Mesenchymal stem cell (in vitro differentiated cells and primary cell): ENCODE results near the gene SRPRB. TPM values are rescaled to one million over a fixed set of nuclear protein-coding genes. Genes with fewer than 3 reads are reported as not detected.

Source experiments
- DNase-seq: peaks from one replicate; pipeline ENCODE4 v3.0.0-alpha.2; 2013
- H2AFZ ChIP-seq: one replicate; pipeline ENCODE4 v1.6.1; 2013; ENCODE audit warnings: low read depth, mild to moderate bottlenecking, control low read depth, inconsistent platforms, low read length, moderate library complexity
- H2AK5ac ChIP-seq: 2 replicates; pipeline ENCODE4 v1.6.1; 2013; ENCODE audit warnings: low read length, moderate library complexity, mild to moderate bottlenecking, inconsistent platforms; ENCODE audit not compliant: severe bottlenecking
- H2BK120ac ChIP-seq: one replicate; pipeline ENCODE4 v1.6.1; 2013; ENCODE audit warnings: low read depth, mild to moderate bottlenecking, inconsistent platforms, low read length, moderate library complexity
- H2BK12ac ChIP-seq, 2 experiments: one replicate each; pipeline ENCODE4 v1.6.1; 2013; ENCODE audit warnings: inconsistent platforms in 2 of 2, low read length in 2 of 2, mild to moderate bottlenecking in 2 of 2, moderate library complexity in 2 of 2, control low read depth in 1 of 2
- H2BK15ac ChIP-seq: one replicate; pipeline ENCODE4 v1.6.1; 2013; ENCODE audit warnings: mild to moderate bottlenecking, low read depth, inconsistent platforms; ENCODE audit not compliant: poor library complexity, severe bottlenecking
- H2BK5ac ChIP-seq: 2 replicates; pipeline ENCODE4 v1.6.1; 2013; ENCODE audit warnings: low read depth, mild to moderate bottlenecking, low read length, control low read depth, inconsistent platforms; ENCODE audit not compliant: poor library complexity, severe bottlenecking
- H3K14ac ChIP-seq, 2 experiments: one replicate each; pipeline ENCODE4 v1.6.1; 2013; ENCODE audit warnings: inconsistent platforms in 2 of 2, low read length in 2 of 2, control low read depth in 1 of 2, mild to moderate bottlenecking in 1 of 2, moderate library complexity in 1 of 2
- H3K18ac ChIP-seq, 2 experiments: one replicate each; pipeline ENCODE4 v1.6.1; 2013; ENCODE audit warnings: inconsistent platforms in 2 of 2, low read length in 2 of 2, control low read depth in 1 of 2, low read depth in 1 of 2, mild to moderate bottlenecking in 1 of 2
- H3K23ac ChIP-seq, 2 experiments: one replicate each; pipeline ENCODE4 v1.6.1; 2013; ENCODE audit warnings: inconsistent platforms in 2 of 2, low read length in 2 of 2, mild to moderate bottlenecking in 2 of 2, moderate library complexity in 2 of 2, control low read depth in 1 of 2
- H3K27ac ChIP-seq: 2 replicates; pipeline ENCODE4 v1.5.1; 2013; ENCODE audit warnings: mild to moderate bottlenecking, moderate library complexity, low read length, control low read depth, inconsistent platforms; ENCODE audit not compliant: poor library complexity, severe bottlenecking
- H3K27me3 ChIP-seq, 2 experiments: 2 replicates each; pipeline versions ENCODE4 v1.6.1 to v1.7.0; 2013; ENCODE audit warnings: low read length in 2 of 2, mild to moderate bottlenecking in 2 of 2, moderate library complexity in 2 of 2, control low read depth in 1 of 2, inconsistent platforms in 1 of 2; ENCODE audit not compliant: control insufficient read depth in 1 of 2, insufficient read depth in 1 of 2
- H3K36me3 ChIP-seq, 2 experiments: 2 replicates each; pipeline versions ENCODE4 v1.6.1 to v1.7.0; 2013; ENCODE audit warnings: low read length in 2 of 2, control low read depth in 1 of 2, inconsistent platforms in 1 of 2, low read depth in 1 of 2, mild to moderate bottlenecking in 1 of 2; ENCODE audit not compliant: insufficient read depth in 2 of 2, control insufficient read depth in 1 of 2
- H3K4ac ChIP-seq, 2 experiments: one replicate each; pipeline ENCODE4 v1.6.1; 2013; ENCODE audit warnings: inconsistent platforms in 2 of 2, low read length in 2 of 2, mild to moderate bottlenecking in 2 of 2, moderate library complexity in 2 of 2, control low read depth in 1 of 2, low read depth in 1 of 2
- H3K4me1 ChIP-seq: 2 replicates; pipeline ENCODE4 v1.6.1; 2013; ENCODE audit warnings: low read depth, low read length, control low read depth; ENCODE audit not compliant: control insufficient read depth, insufficient read depth
- H3K4me2 ChIP-seq: 2 replicates; pipeline ENCODE4 v1.6.1; 2013; ENCODE audit warnings: low read length, mild to moderate bottlenecking, inconsistent platforms; ENCODE audit not compliant: poor library complexity, severe bottlenecking
- H3K4me3 ChIP-seq, 2 experiments: 2 replicates each; pipeline versions ENCODE4 v1.5.1 to v1.7.0; 2013; ENCODE audit warnings: low read length in 2 of 2, mild to moderate bottlenecking in 2 of 2, control low read depth in 1 of 2, low read depth in 1 of 2; ENCODE audit not compliant: insufficient read depth in 1 of 2
- H3K79me1 ChIP-seq: replicated peaks from 2 replicates; pipeline ENCODE4 v1.6.1; 2013; ENCODE audit warnings: mild to moderate bottlenecking, control low read depth, low read length, inconsistent platforms; ENCODE audit not compliant: poor library complexity, severe bottlenecking
- H3K9ac ChIP-seq: 2 replicates; pipeline ENCODE4 v1.7.0; 2013; ENCODE audit warnings: mild to moderate bottlenecking, low read length, moderate library complexity
- H3K9me3 ChIP-seq: 2 replicates; pipeline ENCODE4 v1.7.0; 2013; ENCODE audit warnings: mild to moderate bottlenecking, low read length; ENCODE audit not compliant: control insufficient read depth
- H4K8ac ChIP-seq: one replicate; pipeline ENCODE4 v1.6.1; 2013; ENCODE audit warnings: inconsistent platforms, mild to moderate bottlenecking, low read length, moderate library complexity
- H4K91ac ChIP-seq: one replicate; pipeline ENCODE4 v1.6.1; 2013; ENCODE audit warnings: mild to moderate bottlenecking, low read length, inconsistent platforms
- WGBS: methylation state at CpG from one replicate; pipeline ENCODE4 v1.1.7; 2013; ENCODE audit warnings: mixed read lengths; 5-methylcytosine and 5-hydroxymethylcytosine counted together
- polyA plus RNA-seq, 2 experiments: library from polyadenylated mRNA; stranded (reverse); fragments of 200-250 nt; gene quantifications; one replicate each; pipeline ENCODE4 v1.2.3, GENCODE V29; 2013

Gene SRPRB, protein sequence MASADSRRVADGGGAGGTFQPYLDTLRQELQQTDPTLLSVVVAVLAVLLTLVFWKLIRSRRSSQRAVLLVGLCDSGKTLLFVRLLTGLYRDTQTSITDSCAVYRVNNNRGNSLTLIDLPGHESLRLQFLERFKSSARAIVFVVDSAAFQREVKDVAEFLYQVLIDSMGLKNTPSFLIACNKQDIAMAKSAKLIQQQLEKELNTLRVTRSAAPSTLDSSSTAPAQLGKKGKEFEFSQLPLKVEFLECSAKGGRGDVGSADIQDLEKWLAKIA
- polyA plus RNA-seq (2013, experiment 1 of 2) = 37.8 TPM
- 40.2 TPM for polyA plus RNA-seq (2013, experiment 2 of 2)

GRCh38 chr3:133805702-133806475 lies at the start of gene SRPRB:
SRPRB (plus strand) TSS chr3:133805815; CDS start chr3:133805849, 34 bp downstream.
- no peak within 1 kb of the TSS for H3K23ac ChIP-seq
- H3K9me3 ChIP-seq = no peaks in the 10 kb centered on the region
- peak within 1 kb of the TSS; percentile 92 to 96 for H3K4me3 ChIP-seq
- peak within 1 kb of the TSS in 1 of 2 experiments; percentile 90 for H3K4ac ChIP-seq
- no peak within 1 kb of the TSS for H2AK5ac ChIP-seq
- no peak within 1 kb of the TSS for H2BK12ac ChIP-seq
- H2BK15ac ChIP-seq = peak within 1 kb of the TSS; percentile 21
- no peak within 1 kb of the TSS for H3K27ac ChIP-seq
- H4K91ac ChIP-seq = peak within 1 kb of the TSS; percentile 81
- peak within 1 kb of the TSS; percentile 45 for H2BK120ac ChIP-seq
- WGBS = 1% methylated on average over 46 of the region's 53 CpGs
- H3K4me2 ChIP-seq = peak within 1 kb of the TSS; percentile 82
- peak; percentile 94 for DNase-seq
- no peak within 1 kb of the TSS for H2BK5ac ChIP-seq
- H3K18ac ChIP-seq = peak within 1 kb of the TSS; percentile 89 to 95
- peak within 1 kb of the TSS; percentile 90 for H3K9ac ChIP-seq
- H2AFZ ChIP-seq = peak within 1 kb of the TSS; percentile 96
- H4K8ac ChIP-seq = peak within 1 kb of the TSS; percentile 79
- peaks cover 9% of the 10 kb centered on the region for H3K79me1 ChIP-seq
- peak within 1 kb of the TSS in 1 of 2 experiments; percentile 91 for H3K14ac ChIP-seq
- H3K36me3 ChIP-seq = peaks cover 4 to 31% of the 10 kb centered on the region in 2 experiments
- H3K27me3 ChIP-seq = no peaks in the 10 kb centered on the region
- peaks cover 1% of the 10 kb centered on the region for H3K4me1 ChIP-seq

DNA sequence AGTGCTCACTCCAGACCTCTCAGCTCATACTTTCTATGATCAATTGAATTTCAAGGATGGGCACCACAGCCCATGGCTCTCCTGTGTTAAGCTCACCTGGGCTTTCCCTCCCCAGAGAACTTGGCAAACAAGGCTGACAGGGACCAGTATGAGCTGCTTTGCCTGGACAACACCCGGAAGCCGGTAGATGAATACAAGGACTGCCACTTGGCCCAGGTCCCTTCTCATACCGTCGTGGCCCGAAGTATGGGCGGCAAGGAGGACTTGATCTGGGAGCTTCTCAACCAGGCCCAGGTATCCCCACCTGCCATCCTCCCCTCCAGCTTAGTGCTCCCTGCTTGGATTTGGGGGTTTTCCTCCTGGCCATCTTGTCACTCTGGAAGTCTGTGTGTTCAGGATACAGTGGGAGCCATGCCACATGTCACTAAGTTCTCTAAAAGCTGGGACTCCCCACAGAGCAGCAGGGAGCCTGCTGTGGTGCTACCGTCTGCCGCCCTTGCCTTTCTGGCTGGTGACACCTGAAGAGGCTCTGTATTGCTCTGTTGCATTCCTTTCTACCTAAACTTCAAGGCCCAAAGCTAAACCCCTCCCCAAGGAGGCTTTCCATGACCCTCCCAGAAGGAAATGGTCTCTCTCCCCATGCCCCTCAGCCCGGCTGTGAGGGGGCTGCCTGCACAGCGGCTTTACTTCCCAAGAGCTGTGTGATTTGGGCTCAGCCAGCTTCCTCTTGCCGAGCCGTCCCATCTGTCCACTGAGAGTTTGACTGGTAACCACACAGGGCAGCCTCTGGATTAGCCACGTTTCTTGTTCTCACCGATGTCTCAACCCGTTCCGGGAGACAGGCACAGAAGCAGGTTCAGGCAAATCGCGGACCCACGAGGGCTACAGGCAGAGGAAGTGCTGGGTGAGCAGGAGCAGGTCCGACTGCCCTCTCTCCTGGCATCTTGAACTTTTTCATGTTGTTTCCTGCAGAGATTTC lies 48.6 kb upstream of the SRPRB start:
- Histone ChIP-seq H3K4me2 (no peak overlapping the region), H3K27ac (no peak overlapping the region), H3K79me1 (no peaks in the 10 kb centered on the region), H3K18ac (no peak overlapping the region), H3K9ac (no peak overlapping the region), H3K4ac (no peak overlapping the region), H3K4me1 (no peaks in the 10 kb centered on the region), H3K23ac (no peak overlapping the region), H4K8ac (no peak overlapping the region), H3K36me3 (no peaks in the 10 kb centered on the region), H3K14ac (no peak overlapping the region), H3K27me3 (peaks cover 8 to 9% of the 10 kb centered on the region in 2 experiments), H2BK15ac (no peak overlapping the region), H4K91ac (no peak overlapping the region), H3K9me3 (no peaks in the 10 kb centered on the region), H2AFZ (no peak overlapping the region), H3K4me3 (no peak overlapping the region), H2BK5ac (no peak overlapping the region), H2BK120ac (no peak overlapping the region), H2BK12ac (no peak overlapping the region), H2AK5ac (no peak overlapping the region)
- WGBS = 83% methylated on average over 20 of the region's 20 CpGs
- DNase-seq = no peak

DNA sequence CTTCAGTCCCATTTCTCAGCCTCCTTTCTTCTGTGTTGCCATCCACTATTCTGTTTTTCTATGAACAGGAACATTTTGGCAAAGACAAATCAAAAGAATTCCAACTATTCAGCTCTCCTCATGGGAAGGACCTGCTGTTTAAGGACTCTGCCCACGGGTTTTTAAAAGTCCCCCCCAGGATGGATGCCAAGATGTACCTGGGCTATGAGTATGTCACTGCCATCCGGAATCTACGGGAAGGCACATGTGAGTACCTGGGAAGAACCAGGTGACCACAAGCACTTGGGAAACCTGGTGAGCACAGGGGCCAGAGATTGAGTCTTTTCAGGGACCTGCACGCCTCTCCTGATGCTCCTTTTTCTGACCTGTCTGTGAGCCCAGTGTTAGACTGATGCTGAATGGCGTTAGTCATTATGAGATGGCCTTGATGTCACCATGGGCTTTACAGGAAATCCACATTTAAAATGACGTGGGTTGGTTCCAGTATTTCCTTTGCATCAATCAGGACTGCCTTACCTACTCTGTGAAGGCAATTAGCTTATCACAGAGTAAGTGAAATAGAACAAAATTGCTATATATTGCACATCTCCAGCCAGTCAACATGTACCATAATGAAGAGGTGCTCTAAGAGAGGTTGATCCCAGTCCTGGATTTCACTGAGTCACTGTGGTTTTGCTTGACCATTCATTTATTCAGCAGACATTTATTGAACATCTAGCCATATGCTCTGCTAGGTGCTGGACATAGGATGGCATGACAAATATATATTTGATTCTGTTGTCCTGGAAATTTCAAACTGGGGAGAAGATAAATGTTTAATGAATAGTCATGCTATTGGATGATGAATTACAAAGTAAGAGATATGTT lies 47.7 kb upstream of the SRPRB start:
- Histone ChIP-seq H3K27me3 (peaks cover 8 to 9% of the 10 kb centered on the region in 2 experiments), H4K8ac (no peak overlapping the region), H4K91ac (no peak overlapping the region), H2BK15ac (no peak overlapping the region), H3K14ac (no peak overlapping the region), H3K36me3 (no peaks in the 10 kb centered on the region), H2AK5ac (no peak overlapping the region), H3K9me3 (no peaks in the 10 kb centered on the region), H3K23ac (no peak overlapping the region), H2BK5ac (no peak overlapping the region), H3K27ac (no peak overlapping the region), H2AFZ (no peak overlapping the region), H2BK12ac (no peak overlapping the region), H3K4me1 (no peaks in the 10 kb centered on the region), H3K18ac (no peak overlapping the region), H3K4me3 (no peak overlapping the region), H3K4ac (no peak overlapping the region), H3K9ac (no peak overlapping the region), H3K4me2 (no peak overlapping the region), H2BK120ac (no peak overlapping the region), H3K79me1 (no peaks in the 10 kb centered on the region)
- no peak for DNase-seq
- WGBS = 69% methylated on average over 5 of the region's 6 CpGs
